IMR-90 (cell line): ENCODE results near the gene CLCNKA. TPM values are rescaled to one million over a fixed set of nuclear protein-coding genes. Genes with fewer than 3 reads are reported as not detected.

ENCODE experiments used
- ATAC-seq: fragments of 200-7000 bp; cut with Tn5 transposase; 2 replicates; pipeline ENCODE4 v1.9.1; 2020; ENCODE audit warnings: low read depth, mild to moderate bottlenecking, moderate library complexity
- BruUV-seq: library from RNA; stranded (reverse); fragments of 400-500 nt; replicated peaks from 2 replicates; lab custom pipeline; 2021; lab: Mats Ljungman, UMichigan
- CTCF ChIA-PET: fragments of 300-600 bp; formaldehyde crosslinking; extraction: SDS; loops from one replicate; lab custom pipeline; 2021; ENCODE audit warnings: antibody characterized with exemption; lab: Yijun Ruan, JAX
- POLR2A ChIA-PET: fragments of 300-600 bp; sonication (Branson Sonifier 250); formaldehyde crosslinking; loops from one replicate; lab custom pipeline; 2022; ENCODE audit warnings: antibody characterized with exemption; ENCODE audit not compliant: unreplicated experiment; lab: Charles Lee
- DNase-seq: peaks from one replicate; pipeline ENCODE4 v3.0.0; 2013
- H2AFZ ChIP-seq: replicated peaks from 2 replicates; pipeline ENCODE3; 2013; ENCODE audit warnings: low read length, mild to moderate bottlenecking; ENCODE audit not compliant: poor library complexity
- H2AK5ac ChIP-seq: 2 replicates; pipeline ENCODE4 v1.6.1; 2013; ENCODE audit warnings: low read depth, low read length, inconsistent platforms
- H2AK9ac ChIP-seq: replicated peaks from 2 replicates; pipeline ENCODE3; 2013; ENCODE audit warnings: mild to moderate bottlenecking, low read depth, low read length, moderate library complexity; ENCODE audit not compliant: poor library complexity
- H2BK120ac ChIP-seq: 2 replicates; pipeline ENCODE4 v1.6.1; 2013; ENCODE audit warnings: low read depth, low read length, inconsistent platforms
- H2BK15ac ChIP-seq: 3 replicates; pipeline ENCODE4 v1.6.1; 2013; ENCODE audit warnings: low read depth, low read length, inconsistent platforms
- H2BK20ac ChIP-seq: 2 replicates; pipeline ENCODE4 v1.6.1; 2013; ENCODE audit warnings: low read depth, mild to moderate bottlenecking, inconsistent platforms, low read length, moderate library complexity
- H2BK5ac ChIP-seq: 2 replicates; pipeline ENCODE4 v1.6.1; 2013; ENCODE audit warnings: mild to moderate bottlenecking, low read depth, low read length, inconsistent platforms; ENCODE audit not compliant: poor library complexity, severe bottlenecking
- H3K14ac ChIP-seq: replicated peaks from 2 replicates; pipeline ENCODE4 v1.6.1; 2013; ENCODE audit warnings: low read depth, low read length, inconsistent platforms
- H3K18ac ChIP-seq: 2 replicates; pipeline ENCODE4 v1.6.1; 2013; ENCODE audit warnings: low read depth, low read length, control low read depth
- H3K23ac ChIP-seq: 2 replicates; pipeline ENCODE4 v1.6.1; 2013; ENCODE audit warnings: low read depth, low read length, inconsistent platforms
- H3K27ac ChIP-seq: 2 replicates; pipeline ENCODE4 v1.5.1; 2013; ENCODE audit warnings: mild to moderate bottlenecking, control low read depth, low read length; ENCODE audit not compliant: insufficient read depth
- H3K27me3 ChIP-seq: 2 replicates; pipeline ENCODE4 v1.6.1; 2013; ENCODE audit warnings: low read length; ENCODE audit not compliant: control insufficient read depth, insufficient read depth
- H3K36me3 ChIP-seq: 2 replicates; pipeline ENCODE4 v1.6.1; 2013; ENCODE audit warnings: low read length, mixed read lengths; ENCODE audit not compliant: control insufficient read depth, insufficient read depth
- H3K4ac ChIP-seq: 2 replicates; pipeline ENCODE4 v1.6.1; 2013; ENCODE audit warnings: low read depth, low read length, inconsistent platforms
- H3K4me1 ChIP-seq: 2 replicates; pipeline ENCODE4 v1.6.1; 2013; ENCODE audit warnings: low read length, mixed read lengths; ENCODE audit not compliant: control insufficient read depth, insufficient read depth
- H3K4me2 ChIP-seq: 2 replicates; pipeline ENCODE4 v1.6.1; 2013; ENCODE audit warnings: low read depth, mild to moderate bottlenecking, control low read depth, low read length, moderate library complexity
- H3K4me3 ChIP-seq: 2 replicates; pipeline ENCODE4 v1.5.1; 2013; ENCODE audit warnings: low read depth, mild to moderate bottlenecking, control low read depth, low read length, moderate library complexity; ENCODE audit not compliant: insufficient read depth
- H3K56ac ChIP-seq: 2 replicates; pipeline ENCODE4 v1.6.1; 2013; ENCODE audit warnings: low read length, inconsistent platforms; ENCODE audit not compliant: insufficient read depth; ENCODE audit errors: extremely low read depth
- H3K79me1 ChIP-seq, 2 experiments: 2 replicates each; pipeline ENCODE4 v1.6.1; 2013; ENCODE audit warnings: low read length in 2 of 2, inconsistent platforms in 1 of 2, low read depth in 1 of 2
- H3K9ac ChIP-seq: 2 replicates; pipeline ENCODE4 v1.6.1; 2013; ENCODE audit warnings: low read depth, low read length, control low read depth
- H3K9me1 ChIP-seq: 2 replicates; pipeline ENCODE4 v1.6.1; 2013; ENCODE audit warnings: low read length, inconsistent platforms; ENCODE audit not compliant: insufficient read depth
- H3K9me3 ChIP-seq: 2 replicates; pipeline ENCODE4 v1.6.1; 2013; ENCODE audit warnings: low read length; ENCODE audit not compliant: control insufficient read depth, insufficient read depth
- H4K20me1 ChIP-seq: 2 replicates; pipeline ENCODE4 v1.6.1; 2013; ENCODE audit warnings: low read length, inconsistent platforms; ENCODE audit not compliant: insufficient read depth
- H4K5ac ChIP-seq: 2 replicates; pipeline ENCODE4 v1.6.1; 2013; ENCODE audit warnings: mild to moderate bottlenecking, low read depth, low read length, control low read depth
- H4K8ac ChIP-seq, 2 experiments: 2 replicates each; pipeline ENCODE4 v1.6.1; 2013; ENCODE audit warnings: low read depth in 2 of 2, low read length in 2 of 2, control low read depth in 1 of 2, inconsistent platforms in 1 of 2
- H4K91ac ChIP-seq: 2 replicates; pipeline ENCODE4 v1.6.1; 2013; ENCODE audit warnings: low read depth, low read length, inconsistent platforms; ENCODE audit not compliant: insufficient read depth
- CHD1 ChIP-seq: IDR thresholded peaks from 2 replicates; pipeline ENCODE4 v1.6.1; 2012; ENCODE audit warnings: low read depth, low read length, improper control_type of control experiment
- NFE2L2 ChIP-seq: fragments of 150-350 bp; IDR thresholded peaks from 2 replicates; pipeline ENCODE4 v1.6.1; 2016; ENCODE audit warnings: low read depth, mild to moderate bottlenecking, low read length
- WGBS, 2 experiments: methylation state at CpG; one replicate each; pipeline versions ENCODE4 v1.1.5 to v1.1.7; 2013; ENCODE audit warnings: missing lambda C conversion rate in 2 of 2; ENCODE audit not compliant: insufficient read length in 1 of 2; ENCODE audit errors: extremely low coverage in 2 of 2; 5-methylcytosine and 5-hydroxymethylcytosine counted together
- dilution Hi-C: fragments of 300-500 bp; cut with HindIII; formaldehyde crosslinking; loops from one replicate; pipeline ENCODE4 v1.14.3; 2018; ENCODE audit warnings: low sequenced_read_pairs; ENCODE audit not compliant: unreplicated experiment
- in situ Hi-C: fragments of 300-500 bp; cut with MboI; formaldehyde crosslinking; loops from 3 replicates; pipeline ENCODE4 v1.14.3; 2019; ENCODE audit warnings: low sequenced_read_pairs, inconsistent platforms, mixed read lengths
- intact Hi-C: fragments of 100-400 bp; cut with micrococcal nuclease; formaldehyde crosslinking; loops from 2 replicates; pipeline ENCODE4 v1.10.0; 2022
- polyA plus RNA-seq, 3 experiments: library from polyadenylated mRNA; depleted of rRNA; stranded (reverse); fragments of >200 nt; gene quantifications; 2 replicates each; pipeline ENCODE4 v1.2.3, GENCODE V29; 2012; ENCODE audit warnings: low replicate concordance in 1 of 3
- total RNA-seq: library from RNA; depleted of rRNA; stranded (reverse); fragments of >200 nt; gene quantifications from 2 replicates; pipeline ENCODE4 v1.2.3, GENCODE V29; 2012

CLCNKA gene
- total and polyA plus RNA-seq, 2 of the 4 experiments (the other 2 are of a cell fraction), result 0.05 TPM; not detected in 1

GRCh38 chr1:15992582-15993500 is 29.0 kb upstream of the CLCNKA start:
- no peak overlapping the region for H3K4me2 ChIP-seq
- no peak overlapping the region for H2AFZ ChIP-seq
- no peak overlapping the region for H3K4me3 ChIP-seq
- H2BK120ac ChIP-seq, result no peak overlapping the region
- H3K23ac ChIP-seq, result no peak overlapping the region
- H3K14ac ChIP-seq, result no peak overlapping the region
- no peak overlapping the region for H2BK20ac ChIP-seq
- H4K20me1 ChIP-seq, result no peaks in the 10 kb centered on the region
- no peak for DNase-seq
- dilution Hi-C loops, result no loop called here
- peaks cover 4% of the 10 kb centered on the region; the same call in 1 of the 2 replicates for H3K27me3 ChIP-seq
- no peak overlapping the region for H2BK5ac ChIP-seq
- no peaks in the 10 kb centered on the region for H3K36me3 ChIP-seq
- H3K4me1 ChIP-seq, result peaks cover 2% of the 10 kb centered on the region; the same call in 1 of the 2 replicates
- no peak overlapping the region for H4K91ac ChIP-seq
- H3K9me3 ChIP-seq, result no peaks in the 10 kb centered on the region
- POLR2A ChIA-PET, result no interaction called here
- H2AK5ac ChIP-seq, result 0 out of 2 replicates have a peak overlapping the region, but pooled peaks have one; percentile 16
- BruUV-seq, result no TSS peak
- in situ Hi-C loops, result loop anchor here (10.0 kb wide), 1 partner anchor 58 kb away; no protein-coding TSS in a partner anchor
- H3K27ac ChIP-seq, result no peak overlapping the region
- no peak overlapping the region for H3K4ac ChIP-seq
- no peaks in the 10 kb centered on the region for H3K79me1 ChIP-seq
- no peak for TF ChIP-seq NFE2L2
- TF ChIP-seq CHD1, result no peak
- CTCF ChIA-PET, result no interaction called here
- H3K9ac ChIP-seq, result no peak overlapping the region
- no peak overlapping the region for H2AK9ac ChIP-seq
- WGBS, 2 experiments, result 71% methylated on average over 9 of the region's 17 CpGs; no CpG with 5 or more reads in 1 of the 2 experiments
- H4K5ac ChIP-seq, result no peak overlapping the region
- no peak overlapping the region for H3K56ac ChIP-seq
- no peak overlapping the region for H4K8ac ChIP-seq
- no peak for ATAC-seq
- H2BK15ac ChIP-seq, result no peak overlapping the region
- H3K9me1 ChIP-seq, result no peaks in the 10 kb centered on the region
- intact Hi-C loops, result no loop called here
- no peak overlapping the region for H3K18ac ChIP-seq
